GM19372 (cell line): Measurements from ENCODE around the gene FLCN.
"Not testable (repeated sequence)": the region's sequence is repeated elsewhere in the genome, so short reads cannot be mapped to it uniquely, and the experiment has no call there.

Experiments
- ATAC-seq: cut with Tn5 transposase; IDR thresholded peaks from one replicate; pipeline ENCODE4 v1.9.1; 2021; ENCODE audit warnings: mild to moderate bottlenecking, low read depth, moderate library complexity; ENCODE audit not compliant: unreplicated experiment

Gene FLCN

GRCh38 chr17:17237026-17237799, at the start of gene FLCN:
Gene FLCN (minus strand): TSS chr17:17237168. CDS start chr17:17228137, 9,031 bp downstream.
- peak; percentile 77 for ATAC-seq

- no peak for ATAC-seq
These were observed 49.0 kb upstream of the FLCN start for GRCh38 chr17:17285951-17286350.

GRCh38 chr17:17280613-17281549, 43.9 kb upstream of the FLCN start, which contains the start of gene COPS3:
Gene COPS3 (minus strand): TSS chr17:17281246. CDS start chr17:17281186, 60 bp downstream.
- peak; percentile 88 for ATAC-seq

- no peak for ATAC-seq
These were observed 42.3 kb upstream of the FLCN start for GRCh38 chr17:17279316-17279715.

GRCh38 chr17:17277431-17277830, 40.5 kb upstream of the FLCN start:
- not testable (repeated sequence) for ATAC-seq

- ATAC-seq, result no peak
These were observed 39.0 kb upstream of the FLCN start for GRCh38 chr17:17275971-17276370.

GRCh38 chr17:17269926-17270773, 33.2 kb upstream of the FLCN start:
- ATAC-seq, result no peak

- no peak for ATAC-seq
These were observed 27.5 kb upstream of the FLCN start for GRCh38 chr17:17264430-17264829.

- no peak for ATAC-seq
These were observed 22.0 kb upstream of the FLCN start for GRCh38 chr17:17258998-17259397.

GRCh38 chr17:17258011-17258410, 21.0 kb upstream of the FLCN start:
- ATAC-seq, result no peak

GRCh38 chr17:17256316-17256715, 19.3 kb upstream of the FLCN start:
- no peak for ATAC-seq

- not testable (repeated sequence) for ATAC-seq
These were observed 18.7 kb upstream of the FLCN start for GRCh38 chr17:17255689-17256088.

GRCh38 chr17:17254036-17254435, 17.1 kb upstream of the FLCN start:
- no peak for ATAC-seq

- ATAC-seq, result no peak
These were observed 16.4 kb upstream of the FLCN start for GRCh38 chr17:17253406-17253805.

GRCh38 chr17:17252149-17252661, 15.2 kb upstream of the FLCN start:
- ATAC-seq, result no peak

GRCh38 chr17:17246879-17247278, 9.9 kb upstream of the FLCN start:
- no peak for ATAC-seq

- no peak for ATAC-seq
These were observed 6.2 kb upstream of the FLCN start for GRCh38 chr17:17243163-17243562.

GRCh38 chr17:17242246-17242645, 5.3 kb upstream of the FLCN start:
- no peak for ATAC-seq

- ATAC-seq, result no peak
These were observed 4.7 kb upstream of the FLCN start for GRCh38 chr17:17241656-17242055.

GRCh38 chr17:17239832-17240231, 2.9 kb upstream of the FLCN start:
- no peak for ATAC-seq
